ENCODE data around the gene CAMKV.
"Not testable (repeated sequence)": the region's sequence is repeated elsewhere in the genome, so short reads cannot be mapped to it uniquely, and the experiment has no call there.

The CAMKV gene

DNA sequence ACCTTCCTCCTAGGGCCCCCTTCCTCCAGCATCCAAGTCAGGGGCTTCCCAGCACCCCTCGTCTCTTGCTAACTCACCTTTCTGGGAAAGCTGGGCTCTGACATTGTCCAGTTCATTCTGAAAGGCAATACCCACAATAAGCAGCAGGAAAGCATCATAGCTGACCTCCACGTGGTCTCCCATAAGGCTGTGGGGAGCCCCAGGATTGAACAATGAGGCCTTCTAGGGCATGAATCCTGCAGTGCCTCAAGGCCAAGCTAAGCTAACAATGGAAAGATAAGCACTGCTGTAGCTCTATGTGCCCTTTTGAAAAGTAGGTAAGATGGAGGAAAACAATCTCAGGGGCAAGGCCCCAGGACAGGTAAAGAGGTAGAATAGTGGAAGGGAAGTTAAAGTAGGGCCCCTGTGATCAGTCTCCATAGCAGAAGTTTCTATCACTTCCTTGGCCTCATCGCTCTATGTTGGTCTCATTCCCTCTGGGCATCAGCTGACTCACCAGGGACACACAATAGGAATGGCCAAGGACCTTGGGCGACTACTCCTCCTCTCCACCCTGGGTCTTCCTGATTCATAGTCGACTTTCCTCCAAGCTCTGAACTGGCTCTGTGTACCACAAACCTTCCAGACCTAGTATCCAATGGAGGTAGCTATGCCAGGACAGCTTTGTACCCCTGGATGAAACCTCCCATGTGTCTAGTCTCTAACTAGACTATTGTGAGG, 25.1 kb downstream of the CAMKV start:
- no peak for DNase-seq

DNA sequence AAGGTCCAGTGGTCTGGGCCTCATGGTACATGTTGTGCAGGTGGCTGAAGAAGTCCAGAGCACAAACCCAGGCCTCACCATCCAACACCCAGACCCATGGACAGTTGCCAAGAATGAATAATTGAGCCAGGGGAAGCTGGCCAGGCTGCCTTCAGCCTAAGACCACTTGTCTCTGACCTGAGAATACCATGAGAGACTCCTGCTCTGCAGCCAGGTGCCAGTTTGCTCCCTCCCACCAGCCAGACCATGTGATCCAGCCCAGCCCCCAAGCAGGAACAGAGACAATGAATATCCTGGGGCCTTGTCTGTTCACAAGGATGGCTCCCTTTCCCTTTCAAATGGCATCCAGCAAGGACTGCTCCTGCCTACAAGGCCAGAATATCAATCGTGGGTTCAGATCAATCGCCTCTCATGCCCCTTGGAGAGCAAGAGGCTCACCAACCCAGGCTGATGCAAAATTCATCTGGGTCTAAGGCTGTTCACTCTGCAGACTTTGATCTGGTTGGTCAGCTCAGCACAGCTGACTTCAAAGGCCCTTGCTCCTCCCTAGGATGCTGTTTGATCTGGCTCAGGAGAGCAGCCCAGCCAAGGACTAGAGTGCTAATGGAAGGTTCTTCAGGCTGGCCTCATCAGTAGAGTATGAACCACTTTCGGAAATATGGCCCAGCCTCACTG, 26.7 kb downstream of the CAMKV start:
- no peak for DNase-seq

DNA sequence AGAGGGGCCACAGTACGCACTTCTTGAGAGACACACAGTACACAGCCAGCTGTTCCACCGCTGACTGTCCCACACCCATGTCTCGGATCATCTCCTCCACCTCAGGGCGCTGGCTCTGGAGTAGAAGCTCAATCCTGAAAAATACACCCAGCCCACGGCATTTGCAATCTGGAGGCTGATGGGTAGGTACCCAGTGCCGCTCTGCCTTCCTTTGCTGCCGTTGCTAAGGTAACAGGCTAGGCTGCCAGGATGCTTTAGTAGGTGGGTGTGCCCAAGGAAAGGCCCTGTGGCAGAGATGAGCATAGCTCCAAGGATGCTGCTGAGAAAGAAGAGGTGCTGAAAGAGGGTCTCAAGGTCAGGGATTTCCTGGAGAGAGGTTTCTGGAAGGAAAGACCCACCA, 27.9 kb downstream of the CAMKV start:
- DNase-seq, result no peak

DNA sequence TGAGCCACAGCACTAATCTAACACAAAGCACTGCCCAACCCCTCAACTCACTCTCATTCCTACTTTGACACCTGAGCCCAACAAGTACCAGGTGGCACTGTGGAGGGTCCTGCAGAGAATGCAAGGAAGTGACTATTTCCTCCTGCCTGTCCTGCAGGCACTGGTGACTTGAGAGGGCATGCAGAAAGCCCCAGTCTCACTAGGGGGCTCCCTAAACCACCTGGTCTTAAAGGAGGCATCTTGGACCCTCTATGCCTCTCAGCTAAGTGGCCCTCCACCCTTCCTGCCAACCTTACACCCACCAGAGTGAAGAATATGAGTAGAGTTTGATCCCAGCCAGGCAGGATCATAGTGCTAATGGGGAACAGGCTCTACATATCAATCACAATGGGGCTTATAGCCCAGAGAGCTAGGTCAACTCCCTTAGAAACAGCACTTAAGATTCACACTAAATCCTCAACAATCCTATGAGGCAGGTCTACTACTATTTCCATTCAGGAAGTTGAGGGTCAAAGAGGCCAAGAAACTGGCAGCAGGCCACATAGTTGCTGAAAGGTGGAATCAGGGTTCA, 28.5 kb downstream of the CAMKV start:
- DNase-seq, result no peak

DNA sequence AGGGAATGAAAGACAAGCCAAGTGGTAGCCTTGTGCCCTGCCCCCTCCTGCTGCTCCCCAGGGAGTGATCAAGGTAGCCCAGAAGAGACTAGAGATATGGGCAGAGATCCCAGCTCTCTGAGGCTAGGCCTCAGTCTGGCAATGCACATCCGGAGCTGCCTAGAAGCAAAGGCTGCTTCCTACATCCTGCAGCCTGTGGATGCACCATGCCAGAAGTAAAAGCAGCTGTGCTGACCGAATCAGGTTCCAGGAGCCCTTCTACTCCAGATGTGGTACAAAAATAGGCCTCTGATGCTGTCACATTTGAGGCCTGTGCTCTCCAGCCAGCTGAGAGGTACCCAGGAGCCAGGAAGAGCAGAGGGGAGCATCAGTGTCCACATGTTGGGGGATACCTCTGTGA, 29.3 kb downstream of the CAMKV start:
- no peak for DNase-seq

DNA sequence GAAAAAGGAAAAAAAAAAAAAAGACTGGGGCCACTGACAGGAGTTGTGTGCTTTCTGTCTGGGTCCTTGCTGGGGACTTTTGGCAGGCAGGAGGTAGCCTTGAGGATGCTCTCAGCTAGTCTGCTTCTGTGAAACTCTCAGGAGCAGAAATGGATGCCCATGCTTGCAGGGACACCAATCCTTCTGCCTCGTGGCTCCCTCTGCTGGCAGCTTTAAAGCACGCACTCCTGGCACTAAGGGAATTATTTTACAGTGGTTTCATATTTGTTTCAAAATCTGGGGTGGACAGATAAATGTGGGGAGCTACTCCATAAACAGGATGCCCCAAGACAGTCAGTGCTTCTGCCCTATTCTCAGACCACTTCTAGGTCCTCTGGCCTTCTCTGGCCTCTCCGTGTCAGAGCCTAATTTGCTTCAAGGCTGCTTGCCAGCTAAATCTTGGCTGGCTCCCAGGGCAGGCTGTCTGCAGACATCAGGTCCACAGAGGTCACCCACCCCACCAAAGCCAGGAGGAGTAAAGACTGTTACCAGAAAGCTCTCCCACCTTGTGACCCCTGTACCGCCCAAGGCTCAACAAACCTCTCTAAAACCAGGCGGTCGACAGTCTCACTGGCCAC, 30.4 kb downstream of the CAMKV start:
- DNase-seq, result peak; percentile 20

DNA sequence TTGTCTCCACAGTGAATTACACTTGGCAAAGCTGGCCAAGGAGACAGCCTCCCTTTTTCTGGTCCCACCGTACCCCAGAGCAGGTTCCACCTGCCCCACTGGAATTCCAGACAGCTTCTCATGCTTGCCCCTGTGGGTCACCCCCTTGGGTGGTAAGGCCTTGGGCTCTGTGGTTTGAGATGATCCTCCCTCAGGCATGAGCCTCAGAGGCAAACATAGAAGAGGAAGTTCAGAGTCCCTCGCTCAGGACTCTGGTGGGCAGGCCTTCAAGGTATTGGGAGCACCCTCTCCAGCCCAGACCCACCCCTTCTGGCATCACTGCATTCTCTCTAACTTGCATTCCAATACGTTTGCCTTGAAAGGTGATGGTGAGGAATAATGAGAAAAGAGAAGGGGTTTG, 38.4 kb downstream of the CAMKV start:
- DNase-seq, result no peak

DNA sequence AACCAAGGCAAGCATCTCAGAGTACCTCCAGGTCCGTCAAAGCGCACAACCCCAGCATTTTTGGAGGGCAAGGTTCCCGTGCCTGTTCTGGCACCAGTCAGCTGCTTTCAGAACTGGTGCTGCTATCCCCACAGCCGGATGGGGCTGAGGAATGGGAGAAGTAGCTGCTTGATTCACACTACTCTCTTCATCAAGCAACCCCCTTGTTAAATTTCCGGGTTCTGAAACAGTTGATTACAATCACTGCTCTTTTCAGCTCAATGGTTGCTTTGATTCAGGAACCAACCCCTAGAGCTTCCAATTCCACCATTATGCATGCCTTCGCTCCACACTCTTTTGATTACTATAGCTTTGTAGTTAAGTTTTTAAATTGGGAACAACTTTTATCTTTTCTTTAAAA, 43.7 kb downstream of the CAMKV start:
- DNase-seq, result no peak

DNA sequence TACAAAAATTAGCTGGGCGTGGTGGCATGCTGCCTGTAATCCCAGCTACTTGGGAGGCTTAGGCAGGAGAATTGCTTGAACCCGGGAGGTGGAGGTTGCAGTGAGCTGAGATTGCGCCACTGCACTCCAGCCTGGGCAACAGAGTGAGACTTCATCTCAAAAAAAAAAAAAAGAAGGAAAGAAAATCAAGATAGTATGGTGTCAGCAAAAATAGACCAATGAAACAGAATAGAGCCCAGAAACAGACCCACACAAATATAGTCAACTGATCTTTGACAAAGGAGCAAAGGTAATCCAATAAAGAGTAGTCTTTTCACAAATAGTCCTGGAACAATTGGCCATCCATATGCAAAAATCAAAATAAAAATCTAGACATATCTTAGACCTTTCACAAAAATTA, 46.6 kb downstream of the CAMKV start:
- DNase-seq, result not testable (repeated sequence)

DNA sequence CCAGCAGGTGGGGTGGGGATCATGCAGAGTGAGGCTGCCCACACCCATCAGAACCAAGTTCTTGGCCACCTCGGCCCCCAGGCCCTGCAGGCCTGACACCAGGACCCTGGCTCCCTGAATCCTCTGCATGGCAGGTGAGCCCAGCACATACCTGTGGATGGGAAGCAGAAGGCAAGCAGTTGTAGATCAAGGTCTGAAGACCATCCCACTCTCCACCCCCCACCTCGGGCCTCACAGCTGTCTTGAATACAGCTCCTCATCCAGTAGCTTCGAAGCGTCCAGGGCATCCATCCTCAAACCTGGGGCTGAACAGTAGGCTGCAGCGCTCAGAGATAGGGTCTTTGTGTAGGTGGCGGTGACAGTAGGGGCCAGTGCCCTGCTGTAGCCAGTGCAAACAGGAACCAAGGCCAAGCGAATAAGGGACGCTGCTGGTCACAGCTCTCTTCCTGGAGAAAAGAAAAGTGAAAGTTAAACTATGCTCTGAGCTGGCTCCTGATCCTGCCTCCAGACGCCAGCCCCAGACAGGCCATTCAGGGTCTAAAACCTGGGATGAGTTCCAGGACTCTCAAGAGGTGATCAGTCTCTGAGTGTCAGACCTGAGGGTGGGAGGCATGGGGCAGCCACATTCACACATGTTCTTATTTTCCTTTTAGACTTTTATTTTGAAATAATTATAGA, 56.1 kb downstream of the CAMKV start, which contains the start of gene UBA7:
UBA7 (minus strand) TSS at position 457 of the 678 bp plus-strand sequence; CDS start at position 291, 166 bp downstream.
- no peak for DNase-seq

DNA sequence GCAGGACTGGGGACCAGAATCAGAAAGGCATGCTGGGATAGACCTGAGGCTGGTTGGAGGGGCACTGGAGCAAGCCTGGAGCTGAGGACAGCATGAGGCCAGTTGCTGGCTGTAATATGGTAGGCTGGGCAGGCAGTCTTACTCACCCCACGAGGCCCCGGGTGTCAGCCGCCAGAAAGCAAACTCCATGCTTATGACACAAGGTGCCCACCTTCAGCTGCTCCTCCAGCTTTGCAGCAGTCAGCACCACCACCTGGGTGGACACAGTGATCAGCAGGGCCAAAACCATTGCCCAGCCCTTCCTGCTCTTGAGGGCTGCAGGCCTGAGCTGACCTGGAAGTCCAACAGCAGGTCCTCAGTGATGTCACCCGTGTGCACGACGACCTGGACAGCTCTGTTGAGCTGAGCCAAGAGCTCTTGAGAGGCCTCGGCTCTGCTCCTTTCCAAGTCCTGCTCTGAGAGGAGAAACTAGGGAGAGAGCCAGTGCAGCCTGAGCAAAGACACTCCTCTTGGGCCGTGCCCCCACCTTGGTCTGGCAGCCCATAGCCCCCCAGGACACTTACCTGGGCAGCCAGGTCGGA, 56.7 kb downstream of the CAMKV start:
- no peak for DNase-seq

All from SIG-M5 (cell line).